H1 (cell line): ENCODE results near the gene PPP4R1.

ENCODE experiments used
- BRCA1 ChIP-seq: IDR thresholded peaks from 2 replicates; pipeline ENCODE4 v1.6.1; 2012; ENCODE audit warnings: low read depth, low read length, improper control_type of control experiment
- CHD2 ChIP-seq: IDR thresholded peaks from 2 replicates; pipeline ENCODE4 v1.6.1; 2012; ENCODE audit warnings: low read length, improper control_type of control experiment
- JUND ChIP-seq: IDR thresholded peaks from 2 replicates; pipeline ENCODE4 v1.6.1; 2011; ENCODE audit warnings: mild to moderate bottlenecking, improper control_type of control experiment, low read length
- MAFK ChIP-seq: IDR thresholded peaks from 2 replicates; pipeline ENCODE4 v1.6.1; 2012; ENCODE audit warnings: low read depth, mild to moderate bottlenecking, improper control_type of control experiment, low read length
- NRF1 ChIP-seq: IDR thresholded peaks from 2 replicates; pipeline ENCODE4 v1.6.1; 2011; ENCODE audit warnings: mild to moderate bottlenecking, low read depth, low read length, improper control_type of control experiment
- POLR2A ChIP-seq, 2 experiments: IDR thresholded peaks; 1 replicate in 1 of 2; 2 replicates in 1 of 2; pipeline ENCODE4 v1.6.1; 2011; ENCODE audit warnings: low read depth in 2 of 2, low read length in 2 of 2, mild to moderate bottlenecking in 2 of 2; ENCODE audit errors: control extremely low read depth in 1 of 2
- POLR2AphosphoS5 ChIP-seq: IDR thresholded peaks from 2 replicates; pipeline ENCODE4 v1.6.1; 2011; ENCODE audit warnings: low read depth, low read length
- TF ChIP-seq, protein P1 (sequence below), 3 experiments: IDR thresholded peaks; 1 replicate in 2 of 3; 2 replicates in 1 of 3; pipeline versions ENCODE4 v1.5.1 to v1.6.1; 2011; ENCODE audit warnings: low read length in 3 of 3, mild to moderate bottlenecking in 3 of 3, inconsistent platforms in 2 of 3, low read depth in 1 of 3, moderate library complexity in 1 of 3; ENCODE audit not compliant: insufficient read depth in 1 of 3; ENCODE audit errors: control extremely low read depth in 1 of 3

DNA sequence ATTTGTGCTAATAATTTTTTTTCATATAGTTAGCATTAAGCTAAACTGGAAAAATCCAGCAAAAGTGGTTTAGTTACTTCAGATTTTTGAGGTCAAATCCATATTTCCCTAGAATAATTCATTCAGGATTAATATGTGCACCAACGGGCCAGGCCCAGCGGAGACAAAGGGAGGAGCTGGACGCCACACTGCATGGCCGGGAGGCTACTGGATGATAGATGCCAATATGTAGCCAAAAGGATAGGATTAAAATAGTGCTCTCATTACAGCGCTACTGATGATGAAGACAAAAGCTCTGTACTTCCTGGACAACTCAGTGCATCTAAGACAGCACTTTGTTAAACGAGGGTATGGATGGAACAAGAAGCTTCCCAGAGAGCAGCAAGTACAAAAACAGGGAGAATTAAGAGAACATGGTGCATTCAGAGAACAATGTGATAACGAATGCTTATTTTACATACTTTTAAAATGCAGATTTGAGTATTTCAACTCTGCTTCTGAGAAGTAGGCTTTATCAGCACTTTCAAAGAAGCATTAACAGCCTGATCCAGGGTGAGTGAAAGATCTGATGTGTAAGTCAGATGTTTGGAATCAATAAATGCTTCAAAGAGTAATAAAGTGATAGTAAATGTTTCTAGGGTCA lies 39.8 kb downstream of the PPP4R1 start:
- TF ChIP-seq CHD2: no peak
- TF ChIP-seq, protein P1, sequence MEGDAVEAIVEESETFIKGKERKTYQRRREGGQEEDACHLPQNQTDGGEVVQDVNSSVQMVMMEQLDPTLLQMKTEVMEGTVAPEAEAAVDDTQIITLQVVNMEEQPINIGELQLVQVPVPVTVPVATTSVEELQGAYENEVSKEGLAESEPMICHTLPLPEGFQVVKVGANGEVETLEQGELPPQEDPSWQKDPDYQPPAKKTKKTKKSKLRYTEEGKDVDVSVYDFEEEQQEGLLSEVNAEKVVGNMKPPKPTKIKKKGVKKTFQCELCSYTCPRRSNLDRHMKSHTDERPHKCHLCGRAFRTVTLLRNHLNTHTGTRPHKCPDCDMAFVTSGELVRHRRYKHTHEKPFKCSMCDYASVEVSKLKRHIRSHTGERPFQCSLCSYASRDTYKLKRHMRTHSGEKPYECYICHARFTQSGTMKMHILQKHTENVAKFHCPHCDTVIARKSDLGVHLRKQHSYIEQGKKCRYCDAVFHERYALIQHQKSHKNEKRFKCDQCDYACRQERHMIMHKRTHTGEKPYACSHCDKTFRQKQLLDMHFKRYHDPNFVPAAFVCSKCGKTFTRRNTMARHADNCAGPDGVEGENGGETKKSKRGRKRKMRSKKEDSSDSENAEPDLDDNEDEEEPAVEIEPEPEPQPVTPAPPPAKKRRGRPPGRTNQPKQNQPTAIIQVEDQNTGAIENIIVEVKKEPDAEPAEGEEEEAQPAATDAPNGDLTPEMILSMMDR (IDR thresholded peaks at IDR 0.05; ENCODE audit: control extremely low read depth in 1 of 3, insufficient read depth in 1 of 3, low read depth in 1 of 3, low read length in 3 of 3): no peak
- TF ChIP-seq POLR2AphosphoS5: no peak
- no peak for TF ChIP-seq MAFK
- TF ChIP-seq JUND: no peak
- TF ChIP-seq POLR2A (IDR thresholded peaks at IDR 0.05; ENCODE audit: control extremely low read depth in 1 of 2, low read depth in 2 of 2, low read length in 2 of 2): no peak
- TF ChIP-seq BRCA1: no peak
- no peak for TF ChIP-seq NRF1
